NK-92 treated with Interleukin-12 subunit alpha and Interleukin-12 subunit beta, amount 100 ng/mL, for 24 hours (cell line): Measurements from ENCODE around the gene MAN2B1.
"Not testable (repeated sequence)": the region's sequence is repeated elsewhere in the genome, so short reads cannot be mapped to it uniquely, and the experiment has no call there.

Source experiments
- DNase-seq: peaks from one replicate; lab custom pipeline; 2025; lab: John Stamatoyannopoulos, UW

Gene MAN2B1

GRCh38 chr19:12666265-12667048 lies at the start of gene MAN2B1, which contains the start of gene WDR83:
Gene MAN2B1, minus strand, starts transcription at chr19:12666742. Its CDS starts 41 bp downstream, at chr19:12666701.
Gene WDR83, plus strand, starts transcription at chr19:12666807. Its CDS starts 2,984 bp downstream, at chr19:12669791.
- DNase-seq, result peak; percentile 65

DNA sequence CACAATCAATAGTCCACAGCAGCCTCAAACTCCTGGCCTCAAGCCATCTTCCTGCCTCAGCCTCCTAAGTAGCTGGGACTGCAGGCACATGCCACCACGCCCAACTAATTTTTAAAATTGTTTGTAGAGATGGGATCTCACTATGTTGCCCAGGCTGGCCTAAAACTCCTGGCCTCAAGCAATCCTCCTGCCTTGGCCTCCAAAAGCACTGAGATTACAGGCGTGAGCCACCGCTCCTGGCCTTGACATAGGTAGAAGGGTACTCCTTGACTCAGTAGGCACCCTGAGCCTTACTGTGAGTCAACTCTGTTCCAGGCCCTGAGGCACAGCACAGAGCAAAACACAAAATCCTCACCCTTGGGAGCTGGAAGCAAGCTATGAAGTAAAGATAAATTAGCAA lies 49.4 kb upstream of the MAN2B1 start:
- DNase-seq, result no peak

GRCh38 chr19:12715102-12715501 lies 48.6 kb upstream of the MAN2B1 start:
- no peak for DNase-seq

DNA sequence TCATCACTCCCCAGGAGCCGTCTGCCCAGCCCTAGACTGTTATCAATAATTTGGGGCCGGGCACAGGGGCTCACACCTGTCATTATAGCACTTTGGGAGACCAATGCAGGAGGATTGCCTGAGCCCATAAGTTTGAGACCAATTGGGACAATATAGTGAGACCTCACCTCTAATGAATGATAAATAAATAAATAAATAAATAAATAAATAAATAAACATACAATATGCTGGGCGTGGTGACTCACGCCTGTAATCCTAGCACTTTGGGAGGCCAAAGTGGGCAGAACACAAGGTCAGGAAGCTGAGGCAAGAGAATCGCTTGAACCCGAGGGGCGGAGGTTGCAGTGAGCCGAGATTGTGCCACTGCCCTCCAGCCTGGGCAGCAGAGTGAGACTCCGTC lies 46.8 kb upstream of the MAN2B1 start:
- not testable (repeated sequence) for DNase-seq

DNA sequence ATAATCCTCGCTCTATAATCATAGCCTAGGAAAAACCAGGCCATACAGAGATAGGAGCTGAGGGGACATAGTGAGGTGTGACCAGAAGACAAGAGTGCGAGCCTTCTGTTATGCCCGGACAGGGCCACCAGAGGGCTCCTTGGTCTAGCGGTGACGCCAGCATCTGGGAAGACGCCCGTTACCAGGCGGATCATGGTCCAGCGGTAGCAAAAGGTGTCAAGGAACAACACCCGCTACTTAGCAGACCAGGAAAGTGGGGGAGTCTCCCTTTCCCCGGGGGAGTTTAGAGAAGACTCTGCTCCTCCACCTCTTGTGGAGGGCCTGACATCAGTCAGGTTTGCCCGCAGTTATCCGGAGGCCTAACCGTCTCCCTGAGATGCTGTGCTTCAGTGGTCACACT lies 45.5 kb upstream of the MAN2B1 start:
- not testable (repeated sequence) for DNase-seq

- DNase-seq, result no peak
These were observed 44.6 kb upstream of the MAN2B1 start for GRCh38 chr19:12711187-12711586.

- no peak for DNase-seq
These were observed 42.1 kb upstream of the MAN2B1 start for GRCh38 chr19:12708641-12709040.

GRCh38 chr19:12706332-12706718 lies 39.8 kb upstream of the MAN2B1 start:
- DNase-seq, result no peak

DNA sequence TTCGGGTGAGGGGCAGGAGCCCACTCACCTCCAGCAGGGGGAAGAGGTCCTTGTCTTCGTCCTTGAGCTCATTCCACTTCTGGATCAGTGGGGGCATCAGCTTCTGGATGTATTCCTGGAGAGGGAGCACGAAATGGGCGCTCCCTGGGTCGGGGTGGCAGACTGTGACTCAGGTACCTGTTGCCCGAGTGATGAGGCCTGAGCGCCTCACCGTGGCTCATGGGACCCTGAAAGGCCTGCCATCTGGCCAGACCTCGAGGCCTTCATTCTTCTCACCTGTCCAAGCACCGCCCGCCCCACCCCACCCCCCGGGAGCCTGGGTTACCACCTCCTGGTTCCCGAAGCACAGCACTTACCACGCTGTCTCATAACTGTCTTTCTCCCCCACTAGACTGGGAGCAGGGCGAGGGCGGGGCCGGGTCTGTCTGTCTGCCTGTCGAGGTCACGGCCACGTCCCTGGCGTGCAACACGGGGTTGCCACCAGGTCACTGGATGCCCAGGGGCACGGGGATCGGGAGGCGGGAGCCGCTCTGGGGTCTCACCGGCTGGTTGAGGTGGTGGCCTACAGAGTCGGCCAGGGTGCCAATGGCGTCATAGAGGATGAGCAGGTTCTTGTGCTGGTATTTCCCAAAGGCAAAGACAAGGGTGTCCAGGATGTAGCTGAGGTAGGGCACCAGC lies 39.3 kb upstream of the MAN2B1 start:
- DNase-seq, result no peak

DNA sequence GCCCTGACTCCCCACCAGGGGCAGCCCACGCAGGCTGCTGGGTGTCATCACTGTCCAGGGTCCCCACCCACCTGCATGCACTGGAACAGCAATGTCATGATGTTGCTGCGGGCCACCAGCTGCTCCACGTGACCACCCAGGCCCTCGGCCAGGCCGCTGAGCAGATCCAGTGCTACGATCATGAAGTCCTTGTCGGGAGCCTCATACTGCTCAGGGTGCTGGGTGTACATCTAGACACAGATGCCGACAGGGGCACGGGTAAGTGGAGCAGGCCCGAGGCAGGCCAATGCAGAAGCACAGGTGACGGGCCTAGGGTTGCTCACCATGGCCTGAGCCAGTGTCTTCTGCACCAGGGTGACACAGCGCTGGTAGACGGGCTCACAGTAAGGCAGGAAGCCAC lies 38.6 kb upstream of the MAN2B1 start:
- no peak for DNase-seq

- no peak for DNase-seq
These were observed 36.5 kb upstream of the MAN2B1 start for GRCh38 chr19:12703046-12703445.

GRCh38 chr19:12701596-12702282 lies 35.2 kb upstream of the MAN2B1 start:
- DNase-seq, result no peak

DNA sequence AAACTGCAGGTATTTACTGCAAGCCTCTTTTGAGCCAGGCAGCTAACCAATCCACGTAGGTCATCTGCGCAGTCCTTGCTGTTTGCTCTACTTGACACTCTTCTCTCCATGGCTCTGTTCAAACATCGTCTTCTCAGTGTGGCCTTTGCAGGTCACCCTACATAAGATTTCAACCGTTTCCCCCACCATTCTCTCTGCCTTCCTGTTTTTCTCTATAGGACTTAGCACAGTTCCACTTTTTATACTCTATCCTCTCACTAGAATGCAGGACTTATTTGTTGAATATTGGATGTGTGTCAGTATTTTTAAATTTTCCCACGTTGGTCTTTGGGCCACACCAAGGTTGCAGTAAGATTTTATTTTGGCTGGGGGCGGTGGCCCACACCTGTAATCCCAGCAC lies 31.6 kb upstream of the MAN2B1 start:
- DNase-seq, result no peak

- not testable (repeated sequence) for DNase-seq
These were observed 30.9 kb upstream of the MAN2B1 start for GRCh38 chr19:12697425-12697824.

DNA sequence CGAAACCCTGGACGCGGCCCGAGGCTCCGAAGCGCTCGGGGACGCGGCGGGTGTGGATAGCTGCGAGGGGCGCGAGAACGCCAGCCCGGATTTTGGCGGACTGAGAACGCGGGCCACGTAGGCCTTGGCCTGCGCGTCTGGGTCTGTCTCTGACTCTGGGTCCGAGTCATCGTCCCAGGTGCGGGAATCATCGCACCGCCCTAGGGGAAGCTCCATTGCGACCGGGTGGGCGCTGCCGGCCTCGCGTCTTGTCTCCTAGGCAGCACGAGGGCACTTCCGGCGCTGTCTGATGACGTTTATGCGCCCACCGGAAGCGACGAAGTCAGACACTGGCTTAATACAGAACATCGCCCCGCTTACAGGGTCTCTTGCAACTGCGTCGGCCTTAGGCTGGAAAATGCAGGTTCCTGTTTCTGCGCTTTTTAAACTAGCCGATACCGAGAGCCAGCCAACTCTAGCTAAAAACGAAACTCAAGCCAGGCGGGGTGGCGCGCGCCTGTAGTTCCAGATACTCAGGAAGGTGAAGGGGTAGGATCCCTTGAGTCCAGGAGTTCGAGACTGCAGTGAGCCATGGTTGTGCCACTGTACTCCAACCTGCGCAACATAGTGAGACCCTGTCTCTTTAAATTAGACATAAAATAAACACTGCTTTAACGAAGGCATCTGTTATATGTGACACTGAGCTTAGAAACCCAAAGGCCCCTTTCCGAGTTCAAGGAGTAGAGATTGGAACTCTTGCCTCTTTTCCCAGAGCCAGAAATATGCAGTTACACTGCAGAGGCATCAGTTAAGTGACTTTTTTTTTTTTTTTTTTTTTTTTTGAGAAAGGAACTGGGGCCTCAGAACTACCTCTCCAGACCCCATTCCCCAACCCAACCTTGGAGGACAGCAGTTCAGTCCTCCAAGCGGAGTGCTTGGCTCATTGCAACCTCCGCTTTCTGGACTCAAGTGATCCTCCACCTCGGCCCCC lies 30.1 kb upstream of the MAN2B1 start, which contains the start of gene FBXW9:
FBXW9 (minus strand) TSS at position 266 of the 970 bp plus-strand sequence; CDS start at position 216, 50 bp downstream.
- peak; percentile 84 for DNase-seq

GRCh38 chr19:12695997-12696365 lies 29.4 kb upstream of the MAN2B1 start:
- no peak for DNase-seq

GRCh38 chr19:12695514-12695913 lies 29.0 kb upstream of the MAN2B1 start:
- no peak for DNase-seq

- peak; percentile 34 for DNase-seq
These were observed 28.6 kb upstream of the MAN2B1 start for GRCh38 chr19:12695096-12695495.

DNA sequence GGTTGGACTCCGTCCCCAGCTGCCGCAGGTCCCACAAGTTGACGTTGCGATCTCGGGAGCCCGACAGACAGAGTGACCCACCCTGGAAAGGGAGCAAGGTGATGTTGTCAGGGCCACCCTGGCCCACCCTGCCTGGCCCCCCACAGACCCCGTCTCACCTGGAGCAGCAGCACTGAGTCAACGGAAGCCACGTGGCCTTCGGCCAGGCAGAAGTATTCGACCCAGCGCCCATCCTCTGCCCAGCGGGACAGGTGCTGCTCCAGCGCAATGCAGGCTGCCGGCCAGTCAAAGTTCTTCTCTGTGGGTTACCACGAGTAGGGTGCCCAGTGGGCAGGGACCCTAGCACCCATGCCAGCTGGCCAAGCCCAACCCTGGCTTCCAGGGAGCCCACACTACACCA lies 28.1 kb upstream of the MAN2B1 start:
- DNase-seq, result no peak

GRCh38 chr19:12692960-12693359 lies 26.4 kb upstream of the MAN2B1 start:
- DNase-seq, result no peak

DNA sequence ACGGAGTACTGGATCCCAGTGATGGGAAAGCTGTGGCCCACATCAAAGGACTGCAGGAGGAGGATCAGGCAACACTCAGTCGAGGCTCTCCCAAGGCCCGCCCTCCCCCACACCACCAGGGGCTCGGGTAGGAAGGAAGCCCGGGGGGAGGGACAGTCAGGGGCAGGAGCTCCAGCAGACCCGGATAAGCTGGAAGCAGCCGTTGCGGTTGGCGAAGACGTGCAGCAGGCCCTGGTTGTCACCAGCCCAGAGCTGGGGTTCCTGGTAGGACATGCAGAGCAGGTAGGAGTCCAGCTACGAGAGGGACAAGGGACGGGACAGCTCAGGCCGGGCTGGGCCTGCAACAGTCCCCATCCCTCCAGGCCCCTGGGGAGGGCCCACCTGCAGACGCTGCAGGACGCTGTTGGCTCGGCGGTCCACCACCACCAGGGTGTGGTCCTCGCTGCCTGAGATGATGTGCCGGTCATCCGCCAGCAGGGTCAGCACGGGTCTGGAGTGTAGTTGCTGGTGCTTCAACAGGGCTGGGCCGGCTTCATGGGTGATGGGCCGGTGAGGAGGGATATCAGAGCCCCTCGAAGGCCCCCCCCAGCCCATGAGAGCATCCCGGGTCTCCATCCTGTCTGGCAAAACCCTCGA lies 23.2 kb upstream of the MAN2B1 start:
- no peak for DNase-seq
